K562 (cell line): ENCODE data around the gene CLCN1. TPM values are rescaled to one million over a fixed set of nuclear protein-coding genes. Genes with fewer than 3 reads are reported as not detected.

Source experiments
- ATAC-seq: fragments of 200-7000 bp; cut with Tn5 transposase; 3 replicates; pipeline ENCODE4 v1.9.1; 2020; ENCODE audit warnings: moderate library complexity
- BruUV-seq: library from RNA; stranded (reverse); fragments of 400-500 nt; replicated peaks from 2 replicates; lab custom pipeline; 2021; lab: Mats Ljungman, UMichigan
- CTCF ChIA-PET: fragments of 300-600 bp; formaldehyde crosslinking; extraction: SDS; loops from one replicate; lab custom pipeline; 2021; ENCODE audit warnings: low intra/inter-chr PET ratio; lab: Yijun Ruan, JAX
- POLR2A ChIA-PET: fragments of 300-600, 350-650 bp; sonication (Branson Sonifier 250); formaldehyde crosslinking; extraction: SDS; loops from one replicate; lab custom pipeline; 2021; ENCODE audit warnings: antibody characterized with exemption, inconsistent platforms; lab: Yijun Ruan, JAX
- DNase-seq, 4 experiments: peaks; one replicate each; pipeline versions ENCODE4 v3.0.0 to v3.0.0-alpha.2; 2011 to 2018; ENCODE audit warnings: low spot score in 3 of 4, mixed read lengths in 3 of 4; ENCODE audit errors: extremely low read depth in 1 of 4
- FAIRE-seq: peaks from 2 replicates; lab custom pipeline; 2011; peaks lifted over from hg19 to GRCh38; lab: Jason Lieb, UNC
- H2AFZ ChIP-seq: 2 replicates; pipeline ENCODE4 v1.6.0; 2011; ENCODE audit warnings: low read depth, low read length, control low read depth, inconsistent platforms
- H3K27ac ChIP-seq: fragments of 200-600 bp; 3 replicates; pipeline ENCODE4 v1.8.0; 2011; ENCODE audit warnings: low read depth, mild to moderate bottlenecking, control low read depth, inconsistent platforms, low read length, moderate library complexity, mixed read lengths; ENCODE audit errors: extremely low read depth
- H3K27me3 ChIP-seq, 2 experiments: fragments of 300-600 bp in 1 of 2; 2 replicates in 1 of 2; 3 replicates in 1 of 2; pipeline versions ENCODE4 v1.6.0 to v1.8.0; 2011; ENCODE audit warnings: inconsistent platforms in 2 of 2, low read length in 2 of 2, mild to moderate bottlenecking in 1 of 2, mixed read lengths in 1 of 2, moderate library complexity in 1 of 2; ENCODE audit not compliant: control insufficient read depth in 2 of 2, insufficient read depth in 2 of 2
- H3K36me3 ChIP-seq: fragments of 300-600 bp; 3 replicates; pipeline ENCODE4 v1.8.0; 2011; ENCODE audit warnings: mild to moderate bottlenecking, low read length, inconsistent platforms; ENCODE audit not compliant: control insufficient read depth, insufficient read depth
- H3K4me1 ChIP-seq, 2 experiments: fragments of 200-600 bp in 1 of 2; replicated peaks in 1 of 2; 2 replicates in 1 of 2; 3 replicates in 1 of 2; pipeline versions ENCODE4 v1.5.1 to v1.8.0; 2011; ENCODE audit warnings: inconsistent platforms in 2 of 2, low read length in 2 of 2, mild to moderate bottlenecking in 1 of 2, mixed read lengths in 1 of 2, moderate library complexity in 1 of 2; ENCODE audit not compliant: control insufficient read depth in 2 of 2, insufficient read depth in 2 of 2
- H3K4me2 ChIP-seq: 2 replicates; pipeline ENCODE4 v1.6.1; 2011; ENCODE audit warnings: low read length, control low read depth, inconsistent platforms, mixed read lengths; ENCODE audit not compliant: insufficient read depth
- H3K4me3 ChIP-seq: fragments of 200-600 bp; sonication (generic), shearing (Covaris generic); 2 replicates; pipeline ENCODE4 v1.5.1; 2016; ENCODE audit warnings: control low read depth, inconsistent platforms
- H3K79me2 ChIP-seq: fragments of 200-600 bp; 3 replicates; pipeline ENCODE4 v1.8.0; 2011; ENCODE audit warnings: low read length, inconsistent platforms; ENCODE audit not compliant: control insufficient read depth, insufficient read depth
- H3K9ac ChIP-seq, 2 experiments: 2 replicates each; pipeline versions ENCODE4 v1.6.0 to v1.6.1; 2011; ENCODE audit warnings: low read depth in 2 of 2, low read length in 2 of 2, control low read depth in 1 of 2, inconsistent platforms in 1 of 2, mild to moderate bottlenecking in 1 of 2, mixed read lengths in 1 of 2; ENCODE audit not compliant: insufficient read depth in 1 of 2
- H3K9me1 ChIP-seq: one replicate; pipeline ENCODE4 v1.6.0; 2011; ENCODE audit warnings: inconsistent platforms, mild to moderate bottlenecking, low read length, moderate library complexity; ENCODE audit not compliant: control insufficient read depth, insufficient read depth
- H3K9me3 ChIP-seq: replicated peaks from 2 replicates; pipeline ENCODE4 v1.5.1; 2011; ENCODE audit warnings: low read depth, low read length, inconsistent platforms; ENCODE audit not compliant: control insufficient read depth, insufficient read depth
- H4K20me1 ChIP-seq: replicated peaks from 2 replicates; pipeline ENCODE4 v1.6.1; 2011; ENCODE audit warnings: low read length, inconsistent platforms, mixed read lengths; ENCODE audit not compliant: control insufficient read depth, insufficient read depth
- DIDO1 ChIP-seq: fragments of 450-650 bp; IDR thresholded peaks from 2 replicates; pipeline ENCODE4 v1.6.1; 2016; ENCODE audit warnings: low read depth, missing biosample characterization, missing genetic modification characterization
- ELF1 ChIP-seq: fragments of 200-800 bp; sonication (Bioruptor generic); IDR thresholded peaks from 2 replicates; pipeline ENCODE4 v1.6.1; 2016; ENCODE audit warnings: missing genetic modification characterization, missing compliant biosample characterization
- NFIC ChIP-seq: fragments of 450-650 bp; IDR thresholded peaks from 2 replicates; pipeline ENCODE4 v1.6.1; 2017; ENCODE audit warnings: mild to moderate bottlenecking, inconsistent platforms
- RAD21 ChIP-seq, 2 experiments: fragments of 250-450 bp in 1 of 2; fragments of 450-650 bp in 1 of 2; sonication (Bioruptor Pico) in 1 of 2; formaldehyde crosslinking in 1 of 2; IDR thresholded peaks in 1 of 2; conservative IDR thresholded peaks in 1 of 2; 2 replicates each; pipeline versions ENCODE4 v1.4.0 to v1.8.0; 2020 to 2022; ENCODE audit warnings: mild to moderate bottlenecking in 2 of 2, moderate library complexity in 1 of 2
- RBBP5 ChIP-seq: fragments of 200-600 bp; sonication (generic); IDR thresholded peaks from 2 replicates; pipeline ENCODE4 v1.6.1; 2012; ENCODE audit warnings: borderline replicate concordance, mild to moderate bottlenecking, low read length, control low read depth, inconsistent platforms; ENCODE audit not compliant: insufficient read depth, poor library complexity, severe bottlenecking
- TAF9B ChIP-seq: fragments of 450-650 bp; IDR thresholded peaks from 2 replicates; pipeline ENCODE4 v1.6.1; 2018; ENCODE audit warnings: mild to moderate bottlenecking; ENCODE audit not compliant: partially characterized antibody
- ZNF644 ChIP-seq: fragments of 200-800 bp; sonication (Bioruptor generic); IDR thresholded peaks from 2 replicates; pipeline ENCODE4 v1.6.1; 2016; ENCODE audit warnings: low read depth, missing genetic modification characterization, missing compliant biosample characterization
- WGBS: fragments of 100-300 bp; shearing (Covaris generic); methylation state at CpG from one replicate; pipeline ENCODE4 v1.1.6; 2016; ENCODE audit warnings: low coverage, mixed read lengths; ENCODE audit not compliant: insufficient coverage; ENCODE audit errors: missing lambda C conversion rate; 5-methylcytosine and 5-hydroxymethylcytosine counted together
- in situ Hi-C: fragments of 300-500 bp; cut with MboI; formaldehyde crosslinking; loops from 4 replicates; pipeline ENCODE4 v1.15.0; 2018; ENCODE audit warnings: inconsistent platforms, mixed read lengths
- intact Hi-C: fragments of 100-400 bp; cut with micrococcal nuclease; formaldehyde crosslinking; loops from 2 replicates; pipeline ENCODE4 v1.14.2; 2022
- polyA plus RNA-seq, 8 experiments: library from polyadenylated mRNA; depleted of rRNA in 4 of 8; stranded (reverse) in 5 of 8; unstranded in 3 of 8; fragments of >200 nt; fragmentation: Nextera tagmentation in 2 of 8; fragmentation: Illumina TruSeq in 1 of 8; extraction: Ambion mirVana in 2 of 8; extraction: Trizol in 1 of 8; gene quantifications; 2 replicates each; pipeline versions ENCODE4 v1.2.1 to v1.2.3, GENCODE V29; 2011 to 2014; ENCODE audit warnings: inconsistent platforms in 1 of 8, missing spikeins in 1 of 8
- total RNA-seq, 7 experiments: library from RNA; depleted of rRNA in 6 of 7; stranded (reverse); fragments of >200 nt in 6 of 7; fragmentation: Illumina TruSeq in 2 of 7; extraction: Trizol in 2 of 7; gene quantifications; 2 replicates each; pipeline versions ENCODE4 v1.2.1 to v1.2.3, GENCODE V29; 2011 to 2021; ENCODE audit warnings: low replicate concordance in 1 of 7
- TF ChIP-seq, protein P1 (sequence below): fragments of 250-450 bp; sonication (Bioruptor Pico); IDR thresholded peaks from 2 replicates; pipeline ENCODE4 v1.5.0; 2020; ENCODE audit warnings: mild to moderate bottlenecking, borderline replicate concordance
- TF ChIP-seq, protein P2 (sequence below), 3 experiments: IDR thresholded peaks in 2 of 3; conservative IDR thresholded peaks in 1 of 3; 2 replicates each; pipeline ENCODE4 v1.5.1; 2011 to 2012; ENCODE audit warnings: low read length in 3 of 3, mild to moderate bottlenecking in 3 of 3, control low read depth in 2 of 3, improper control_type of control experiment in 1 of 3, inconsistent platforms in 1 of 3, low read depth in 1 of 3, mixed read lengths in 1 of 3, moderate library complexity in 1 of 3; ENCODE audit not compliant: insufficient read depth in 2 of 3
- TF ChIP-seq, protein P3 (sequence below): fragments of 250-450 bp; sonication (Bioruptor Pico); IDR thresholded peaks from 2 replicates; pipeline ENCODE4 v1.4.0; 2020; ENCODE audit warnings: mild to moderate bottlenecking, moderate library complexity, borderline replicate concordance

Gene CLCN1
- total and polyA plus RNA-seq, 9 of the 15 experiments (the other 6 are each of a cell fraction or from before 2014, with no cell fraction given) = 0.01 to 0.11 (median 0.04) TPM; not detected in 4

DNA sequence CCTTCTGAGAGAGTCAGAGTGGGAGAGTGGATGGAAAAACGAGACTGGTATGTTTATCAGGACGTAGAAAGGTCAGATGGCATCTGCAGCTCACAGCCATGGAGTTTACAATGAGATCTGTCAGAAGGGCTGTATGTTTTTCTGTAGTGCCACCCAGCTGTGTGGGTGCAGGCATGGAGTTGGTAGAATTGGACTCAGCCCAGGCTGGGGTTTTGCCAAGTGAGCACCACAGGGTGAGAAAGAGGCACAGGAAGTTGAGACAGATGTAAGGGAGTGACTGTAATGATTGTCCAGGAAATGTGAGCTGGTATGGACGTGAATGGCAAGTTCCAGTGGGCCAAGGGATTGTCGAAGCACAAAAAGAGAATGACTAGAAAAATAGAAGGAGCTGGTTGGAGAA is 56.2 kb downstream of the CLCN1 start:
- 0 out of 3 replicates have a peak, but pooled peaks have one; percentile 12 for ATAC-seq
- no peak for FAIRE-seq
- CTCF ChIA-PET = no interaction called here
- Histone ChIP-seq H3K4me1 (peaks cover 0 to 9% of the 10 kb centered on the region in 2 experiments; a peak in 1 of 5 replicates), H3K27me3 (peaks cover 19 to 33% of the 10 kb centered on the region in 2 experiments), H3K9ac (no peak overlapping the region), H3K4me2 (no peak overlapping the region), H3K79me2 (no peaks in the 10 kb centered on the region), H3K27ac (no peak overlapping the region), H3K36me3 (no peaks in the 10 kb centered on the region), H3K9me3 (no peaks in the 10 kb centered on the region), H3K4me3 (no peak overlapping the region), H3K9me1 (no peaks in the 10 kb centered on the region)
- POLR2A ChIA-PET = interaction anchor here (0.6 to 4.2 kb wide), 3 partner anchors 8 to 521 kb away, joined by 3 to 29 read pairs (median 4); partner anchors contain the start of gene ZYX
- BruUV-seq = no TSS peak
- WGBS = 15% methylated on average over 4 of the region's 4 CpGs
- DNase-seq = no peak
- TF ChIP-seq, protein P1, sequence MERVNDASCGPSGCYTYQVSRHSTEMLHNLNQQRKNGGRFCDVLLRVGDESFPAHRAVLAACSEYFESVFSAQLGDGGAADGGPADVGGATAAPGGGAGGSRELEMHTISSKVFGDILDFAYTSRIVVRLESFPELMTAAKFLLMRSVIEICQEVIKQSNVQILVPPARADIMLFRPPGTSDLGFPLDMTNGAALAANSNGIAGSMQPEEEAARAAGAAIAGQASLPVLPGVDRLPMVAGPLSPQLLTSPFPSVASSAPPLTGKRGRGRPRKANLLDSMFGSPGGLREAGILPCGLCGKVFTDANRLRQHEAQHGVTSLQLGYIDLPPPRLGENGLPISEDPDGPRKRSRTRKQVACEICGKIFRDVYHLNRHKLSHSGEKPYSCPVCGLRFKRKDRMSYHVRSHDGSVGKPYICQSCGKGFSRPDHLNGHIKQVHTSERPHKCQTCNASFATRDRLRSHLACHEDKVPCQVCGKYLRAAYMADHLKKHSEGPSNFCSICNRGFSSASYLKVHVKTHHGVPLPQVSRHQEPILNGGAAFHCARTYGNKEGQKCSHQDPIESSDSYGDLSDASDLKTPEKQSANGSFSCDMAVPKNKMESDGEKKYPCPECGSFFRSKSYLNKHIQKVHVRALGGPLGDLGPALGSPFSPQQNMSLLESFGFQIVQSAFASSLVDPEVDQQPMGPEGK (CRISPR knock-in tag) = no peak
- TF ChIP-seq ELF1 (tag) (no peak), RAD21 (CRISPR knock-in tag; conservative IDR thresholded peaks at IDR 0.05 in 1 of 2, IDR thresholded peaks at IDR 0.05 in 1 of 2) (0 out of 4 replicates have a peak, but pooled peaks of 1 of the 2 experiments have one; percentile 12), RBBP5 (no peak), DIDO1 (peak; percentile 33; the same call in 1 of the 2 replicates), ZNF644 (tag) (no peak), NFIC (0 out of 2 replicates have a peak, but pooled peaks have one; percentile 10), TAF9B (no peak)
- TF ChIP-seq, protein P2, sequence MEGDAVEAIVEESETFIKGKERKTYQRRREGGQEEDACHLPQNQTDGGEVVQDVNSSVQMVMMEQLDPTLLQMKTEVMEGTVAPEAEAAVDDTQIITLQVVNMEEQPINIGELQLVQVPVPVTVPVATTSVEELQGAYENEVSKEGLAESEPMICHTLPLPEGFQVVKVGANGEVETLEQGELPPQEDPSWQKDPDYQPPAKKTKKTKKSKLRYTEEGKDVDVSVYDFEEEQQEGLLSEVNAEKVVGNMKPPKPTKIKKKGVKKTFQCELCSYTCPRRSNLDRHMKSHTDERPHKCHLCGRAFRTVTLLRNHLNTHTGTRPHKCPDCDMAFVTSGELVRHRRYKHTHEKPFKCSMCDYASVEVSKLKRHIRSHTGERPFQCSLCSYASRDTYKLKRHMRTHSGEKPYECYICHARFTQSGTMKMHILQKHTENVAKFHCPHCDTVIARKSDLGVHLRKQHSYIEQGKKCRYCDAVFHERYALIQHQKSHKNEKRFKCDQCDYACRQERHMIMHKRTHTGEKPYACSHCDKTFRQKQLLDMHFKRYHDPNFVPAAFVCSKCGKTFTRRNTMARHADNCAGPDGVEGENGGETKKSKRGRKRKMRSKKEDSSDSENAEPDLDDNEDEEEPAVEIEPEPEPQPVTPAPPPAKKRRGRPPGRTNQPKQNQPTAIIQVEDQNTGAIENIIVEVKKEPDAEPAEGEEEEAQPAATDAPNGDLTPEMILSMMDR (IDR thresholded peaks at IDR 0.05 in 2 of 3, conservative IDR thresholded peaks at IDR 0.05 in 1 of 3; ENCODE audit: insufficient read depth in 2 of 3, low read depth in 1 of 3, low read length in 3 of 3) = peak in 2 of 3 experiments; percentile 10 to 27; a peak in 1 of 6 replicates
- TF ChIP-seq, protein P3, sequence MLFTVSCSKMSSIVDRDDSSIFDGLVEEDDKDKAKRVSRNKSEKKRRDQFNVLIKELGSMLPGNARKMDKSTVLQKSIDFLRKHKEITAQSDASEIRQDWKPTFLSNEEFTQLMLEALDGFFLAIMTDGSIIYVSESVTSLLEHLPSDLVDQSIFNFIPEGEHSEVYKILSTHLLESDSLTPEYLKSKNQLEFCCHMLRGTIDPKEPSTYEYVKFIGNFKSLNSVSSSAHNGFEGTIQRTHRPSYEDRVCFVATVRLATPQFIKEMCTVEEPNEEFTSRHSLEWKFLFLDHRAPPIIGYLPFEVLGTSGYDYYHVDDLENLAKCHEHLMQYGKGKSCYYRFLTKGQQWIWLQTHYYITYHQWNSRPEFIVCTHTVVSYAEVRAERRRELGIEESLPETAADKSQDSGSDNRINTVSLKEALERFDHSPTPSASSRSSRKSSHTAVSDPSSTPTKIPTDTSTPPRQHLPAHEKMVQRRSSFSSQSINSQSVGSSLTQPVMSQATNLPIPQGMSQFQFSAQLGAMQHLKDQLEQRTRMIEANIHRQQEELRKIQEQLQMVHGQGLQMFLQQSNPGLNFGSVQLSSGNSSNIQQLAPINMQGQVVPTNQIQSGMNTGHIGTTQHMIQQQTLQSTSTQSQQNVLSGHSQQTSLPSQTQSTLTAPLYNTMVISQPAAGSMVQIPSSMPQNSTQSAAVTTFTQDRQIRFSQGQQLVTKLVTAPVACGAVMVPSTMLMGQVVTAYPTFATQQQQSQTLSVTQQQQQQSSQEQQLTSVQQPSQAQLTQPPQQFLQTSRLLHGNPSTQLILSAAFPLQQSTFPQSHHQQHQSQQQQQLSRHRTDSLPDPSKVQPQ (CRISPR knock-in tag) = no peak
- TF ChIP-seq, all 486 proteins: peak for 4
- in situ Hi-C loops = no loop called here
- intact Hi-C loops = loop anchor here (2.0 kb wide), 1 partner anchor 131 kb away; no protein-coding TSS in a partner anchor
- Histone ChIP-seq H4K20me1 (0 out of 2 replicates have a peak, but pooled peaks cover 5% of the 10 kb centered on the region), H2AFZ (no peak overlapping the region)
